ENCODE data around the gene ALX4.

Gene ALX4

GRCh38 chr11:44235765-44236201 is 74.2 kb downstream of the ALX4 start:
- DNase-seq, result peak; percentile 35

- DNase-seq, result no peak
These were observed 80.3 kb downstream of the ALX4 start for GRCh38 chr11:44229624-44230023.

GRCh38 chr11:44229098-44229497 is 80.8 kb downstream of the ALX4 start:
- no peak for DNase-seq

GRCh38 chr11:44228379-44228778 is 81.6 kb downstream of the ALX4 start:
- no peak for DNase-seq

- peak; percentile 70 for DNase-seq
These were observed 83.0 kb downstream of the ALX4 start for GRCh38 chr11:44226945-44227344.

- DNase-seq, result peak; percentile 78
These were observed 83.4 kb downstream of the ALX4 start for GRCh38 chr11:44226490-44226889.

- DNase-seq, result peak; percentile 65
These were observed 85.0 kb downstream of the ALX4 start for GRCh38 chr11:44224867-44225501.

- peak; percentile 83 for DNase-seq
These were observed 86.7 kb downstream of the ALX4 start for GRCh38 chr11:44223238-44223637.

GRCh38 chr11:44221992-44222391 is 87.9 kb downstream of the ALX4 start:
- no peak for DNase-seq

GRCh38 chr11:44221456-44221855 is 88.5 kb downstream of the ALX4 start:
- peak; percentile 50 for DNase-seq

GRCh38 chr11:44219830-44220796 is 89.8 kb downstream of the ALX4 start:
- DNase-seq, result no peak

- DNase-seq, result no peak
These were observed 92.5 kb downstream of the ALX4 start for GRCh38 chr11:44217432-44217831.

GRCh38 chr11:44213148-44213547 is 96.8 kb downstream of the ALX4 start:
- DNase-seq, result no peak

GRCh38 chr11:44212128-44212527 is 97.8 kb downstream of the ALX4 start:
- DNase-seq, result no peak

All from NCI-H2171 treated with DMSO at 0.1 percent for 48 hours (cell line).